GM12864 (cell line): ENCODE measurements around the gene PDE11A.

Experiments used
- DNase-seq: peaks from one replicate; pipeline ENCODE4 v3.0.0-alpha.2; 2011; ENCODE audit warnings: low read depth
- H3K4me3 ChIP-seq: 2 replicates; pipeline ENCODE4 v1.5.1; 2011; ENCODE audit warnings: mild to moderate bottlenecking, low read depth, low read length, control low read depth
- CTCF ChIP-seq: IDR thresholded peaks from 2 replicates; pipeline ENCODE4 v1.5.1; 2011; ENCODE audit warnings: low read depth, mild to moderate bottlenecking, moderate library complexity, low read length, control low read depth, inconsistent platforms; ENCODE audit errors: missing control alignments

PDE11A gene

GRCh38 chr2:177746358-177746757 is 326.2 kb downstream of the PDE11A start:
- no peak overlapping the region for H3K4me3 ChIP-seq
- DNase-seq, result no peak
- TF ChIP-seq CTCF, result no peak

DNA sequence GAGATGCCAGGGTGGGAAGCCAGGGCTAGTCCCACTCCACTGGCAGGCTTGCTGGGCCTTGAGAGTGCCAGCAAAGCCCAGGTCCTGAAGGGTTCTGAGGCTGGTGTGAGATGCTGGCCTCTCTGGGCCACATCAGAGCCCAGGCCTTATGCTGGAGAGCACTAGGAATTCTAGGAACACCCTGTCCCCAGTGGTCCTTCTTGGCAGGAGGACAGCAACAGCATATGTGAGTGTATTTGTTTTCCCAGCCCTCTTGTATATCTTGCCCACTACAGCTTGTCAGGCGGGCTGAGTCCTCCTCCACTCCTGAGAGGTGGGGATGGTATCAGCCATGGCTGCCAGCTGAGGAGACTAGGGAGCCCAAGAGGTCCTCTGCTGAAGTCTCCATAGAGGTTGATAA is 327.0 kb downstream of the PDE11A start:
- no peak overlapping the region for H3K4me3 ChIP-seq
- TF ChIP-seq CTCF, result no peak

GRCh38 chr2:177742851-177743250 is 329.7 kb downstream of the PDE11A start:
- TF ChIP-seq CTCF, result no peak
- no peak for DNase-seq
- H3K4me3 ChIP-seq, result no peak overlapping the region

More for the DNA sequence above, 327.0 kb downstream of the PDE11A start:
- no peak for DNase-seq

GRCh38 chr2:177741866-177742265 is 330.7 kb downstream of the PDE11A start:
- no peak for TF ChIP-seq CTCF
- H3K4me3 ChIP-seq, result no peak overlapping the region
- DNase-seq, result no peak

GRCh38 chr2:177740700-177741099 is 331.9 kb downstream of the PDE11A start:
- no peak for TF ChIP-seq CTCF
- no peak overlapping the region for H3K4me3 ChIP-seq
- no peak for DNase-seq

GRCh38 chr2:177738461-177739235 is 333.9 kb downstream of the PDE11A start:
- no peak for DNase-seq
- H3K4me3 ChIP-seq, result no peak overlapping the region
- TF ChIP-seq CTCF, result no peak

GRCh38 chr2:177735318-177735803 is 337.2 kb downstream of the PDE11A start:
- no peak for DNase-seq
- no peak overlapping the region for H3K4me3 ChIP-seq
- no peak for TF ChIP-seq CTCF
